GM19468 (cell line): ENCODE results near the gene FRMD4B.
"Not testable (repeated sequence)": the region's sequence is repeated elsewhere in the genome, so short reads cannot be mapped to it uniquely, and the experiment has no call there.

ENCODE experiments used
- ATAC-seq: cut with Tn5 transposase; IDR thresholded peaks from one replicate; pipeline ENCODE4 v1.9.1; 2021; ENCODE audit warnings: mild to moderate bottlenecking, moderate library complexity, moderate number of reproducible peaks; ENCODE audit not compliant: unreplicated experiment; ENCODE audit errors: extremely low read depth

Gene FRMD4B

DNA sequence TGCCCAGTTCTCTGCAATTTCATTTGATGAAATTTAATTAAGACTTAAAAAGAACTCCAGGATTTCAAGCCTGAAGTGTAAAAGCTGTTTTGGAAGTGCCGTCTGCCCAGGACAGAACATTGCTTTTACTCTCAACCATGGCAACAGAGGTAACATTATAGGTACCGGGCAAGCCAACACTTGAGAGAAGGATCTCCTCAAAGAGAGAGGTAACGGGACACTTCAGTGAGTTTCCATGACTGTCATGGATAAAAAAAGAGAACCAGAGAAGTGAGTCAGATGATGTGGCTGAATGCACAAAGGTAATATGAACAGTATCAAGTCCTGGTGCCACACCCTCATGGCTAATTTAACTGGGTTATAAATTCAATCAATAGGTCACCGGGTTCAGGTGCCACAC is 133.3 kb downstream of the FRMD4B start:
- no peak for ATAC-seq

DNA sequence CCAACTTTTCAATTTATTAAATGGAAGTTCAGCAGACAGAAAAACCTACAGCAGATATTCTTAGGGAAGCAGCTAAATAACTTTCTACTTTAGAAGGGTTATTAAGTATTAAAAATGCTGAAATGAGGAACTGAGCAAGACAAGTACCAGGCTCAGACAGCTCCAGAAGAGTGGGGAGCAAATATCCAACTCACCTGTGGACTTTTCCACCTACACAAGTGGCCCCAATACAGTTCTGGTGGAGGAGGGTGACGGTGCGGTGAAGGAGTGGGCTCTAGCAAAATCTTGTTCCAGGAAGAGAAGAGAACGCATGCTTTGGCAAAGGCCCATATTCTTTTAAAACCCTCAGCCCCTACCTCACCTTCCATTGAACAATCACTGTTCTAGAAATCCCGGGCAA is 133.7 kb downstream of the FRMD4B start:
- ATAC-seq: no peak

- ATAC-seq: no peak
These were observed 134.6 kb downstream of the FRMD4B start for GRCh38 chr3:69251078-69251805.

- ATAC-seq: no peak
These were observed 135.9 kb downstream of the FRMD4B start for GRCh38 chr3:69250014-69250413.

DNA sequence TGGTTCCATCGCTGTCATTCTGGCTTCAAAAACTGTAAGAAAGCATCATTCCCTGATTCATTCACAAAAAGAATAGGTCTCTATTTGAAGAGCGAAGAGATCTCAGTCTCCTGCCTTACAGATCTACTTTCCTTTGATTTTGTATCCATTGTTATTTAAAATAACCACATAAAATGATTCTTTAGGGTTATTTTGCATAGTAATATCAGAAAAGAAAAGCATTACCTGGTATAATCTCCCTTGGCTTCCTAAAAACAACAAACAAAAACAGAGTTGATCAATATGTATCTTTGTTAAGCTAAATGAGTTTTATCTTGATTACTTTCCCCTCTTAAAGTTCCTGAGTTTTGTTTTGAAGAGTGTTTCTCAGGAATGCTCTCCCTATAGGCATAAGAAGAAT is 136.9 kb downstream of the FRMD4B start:
- no peak for ATAC-seq

DNA sequence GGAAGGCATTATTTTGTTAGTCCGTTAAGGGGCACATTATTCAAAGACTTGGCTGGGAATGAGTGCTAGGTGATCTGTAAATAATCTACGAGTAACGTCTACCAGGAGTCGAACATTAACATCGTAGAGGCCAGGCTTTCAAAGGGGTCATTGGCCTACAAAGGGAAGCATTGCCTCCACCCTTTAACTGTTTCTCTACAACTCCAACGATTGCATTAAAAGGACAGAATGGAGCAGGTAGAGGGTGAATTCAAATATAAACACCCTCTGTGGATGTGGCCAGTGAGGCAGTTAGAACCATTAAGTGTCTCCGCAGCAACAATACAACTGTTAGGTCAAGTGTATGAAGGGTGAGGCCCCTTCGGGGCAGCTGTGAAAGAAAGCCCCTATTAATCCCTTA is 137.5 kb downstream of the FRMD4B start:
- ATAC-seq: no peak

- no peak for ATAC-seq
These were observed 139.3 kb downstream of the FRMD4B start for GRCh38 chr3:69246612-69247011.

GRCh38 chr3:69244039-69244438 is 141.8 kb downstream of the FRMD4B start:
- ATAC-seq: no peak

- no peak for ATAC-seq
These were observed 144.1 kb downstream of the FRMD4B start for GRCh38 chr3:69241769-69242168.

DNA sequence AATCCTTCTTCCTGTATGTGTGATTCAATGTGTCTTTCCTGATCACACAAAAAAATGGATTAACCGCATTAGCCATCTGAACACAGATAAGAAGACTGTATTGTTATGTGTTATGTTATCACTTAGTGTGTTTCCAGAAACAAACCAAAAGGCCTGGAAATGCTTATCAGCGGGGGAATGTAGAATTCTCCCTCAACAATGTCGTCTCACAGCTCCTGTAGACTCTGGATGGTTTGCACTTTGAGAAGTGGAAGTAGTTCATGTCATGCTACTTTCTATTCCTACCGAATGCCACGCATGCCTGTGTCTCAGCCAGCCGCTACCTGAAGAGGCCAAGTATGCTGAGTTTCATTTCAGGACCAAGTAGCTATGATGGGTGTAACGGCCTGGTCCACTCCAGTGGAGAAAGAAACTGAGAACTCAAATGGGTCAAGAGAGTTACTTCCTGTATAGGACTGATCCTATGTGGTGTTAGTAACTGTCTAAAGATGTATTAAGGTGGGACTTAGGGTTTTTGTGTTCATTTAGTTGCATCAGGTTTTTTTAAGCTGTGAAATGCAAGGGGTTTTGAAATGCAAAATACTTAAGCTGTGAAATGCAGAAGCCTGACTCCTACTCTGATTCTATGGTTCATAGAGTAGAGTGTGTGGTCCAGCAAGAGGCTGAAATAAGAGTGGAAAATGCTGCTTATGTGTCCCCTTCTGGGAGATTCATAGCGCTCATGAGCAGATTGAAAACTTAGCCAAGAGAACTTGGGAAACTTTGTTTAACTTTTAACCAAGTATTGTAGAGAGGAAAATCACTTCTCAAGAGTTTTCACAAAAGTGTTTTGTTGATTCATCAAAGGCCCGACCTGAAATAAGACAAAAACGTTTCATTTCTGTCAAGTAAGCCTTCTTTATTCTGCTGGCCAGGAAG is 145.0 kb downstream of the FRMD4B start:
- ATAC-seq: no peak

- no peak for ATAC-seq
These were observed 146.8 kb downstream of the FRMD4B start for GRCh38 chr3:69239063-69239462.

- ATAC-seq: no peak
These were observed 148.8 kb downstream of the FRMD4B start for GRCh38 chr3:69236812-69237707.

DNA sequence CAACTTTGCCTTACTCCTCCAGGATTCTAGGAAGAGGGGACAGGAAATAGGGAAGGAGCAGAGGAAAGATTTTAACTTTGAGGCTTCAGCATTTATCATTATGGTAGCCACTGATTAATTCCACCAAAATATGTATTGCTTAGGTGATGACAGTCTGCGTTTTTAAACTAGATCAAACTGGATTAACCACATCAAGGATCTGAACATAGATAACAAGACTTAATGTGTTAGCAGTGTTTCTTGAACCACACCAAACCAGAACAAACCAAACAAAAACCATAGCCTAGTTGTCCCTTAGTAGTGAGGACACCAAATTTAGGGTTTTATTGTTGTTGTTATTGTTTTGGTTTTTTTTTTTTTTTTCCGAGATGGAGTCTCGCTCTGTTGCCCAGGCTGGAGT is 150.0 kb downstream of the FRMD4B start:
- no peak for ATAC-seq

GRCh38 chr3:69235227-69235626 is 150.7 kb downstream of the FRMD4B start:
- ATAC-seq: not testable (repeated sequence)

GRCh38 chr3:69232482-69232881 is 153.4 kb downstream of the FRMD4B start:
- no peak for ATAC-seq

- ATAC-seq: no peak
These were observed 153.9 kb downstream of the FRMD4B start for GRCh38 chr3:69231929-69232440.

- no peak for ATAC-seq
These were observed 159.8 kb downstream of the FRMD4B start for GRCh38 chr3:69226071-69226470.

GRCh38 chr3:69219101-69219708 is 166.7 kb downstream of the FRMD4B start:
- no peak for ATAC-seq

DNA sequence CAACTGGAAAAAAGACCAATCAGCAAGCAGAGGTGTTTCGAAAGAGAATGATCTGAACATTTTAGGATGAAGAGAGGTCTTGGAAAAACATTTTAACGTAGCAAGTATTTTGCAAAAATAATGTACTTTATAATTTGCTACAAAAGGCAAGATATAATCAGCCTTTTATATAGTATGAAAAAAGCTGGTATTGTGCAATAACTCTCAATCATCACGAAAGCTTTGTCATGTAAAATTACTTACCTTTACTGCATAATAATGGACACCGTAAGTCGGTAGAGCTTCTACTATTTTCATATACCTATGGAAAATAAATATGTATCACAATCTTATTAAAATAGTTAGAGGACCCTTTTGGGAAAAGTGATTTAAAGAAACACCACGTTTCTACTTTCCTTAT is 167.8 kb downstream of the FRMD4B start:
- ATAC-seq: no peak

DNA sequence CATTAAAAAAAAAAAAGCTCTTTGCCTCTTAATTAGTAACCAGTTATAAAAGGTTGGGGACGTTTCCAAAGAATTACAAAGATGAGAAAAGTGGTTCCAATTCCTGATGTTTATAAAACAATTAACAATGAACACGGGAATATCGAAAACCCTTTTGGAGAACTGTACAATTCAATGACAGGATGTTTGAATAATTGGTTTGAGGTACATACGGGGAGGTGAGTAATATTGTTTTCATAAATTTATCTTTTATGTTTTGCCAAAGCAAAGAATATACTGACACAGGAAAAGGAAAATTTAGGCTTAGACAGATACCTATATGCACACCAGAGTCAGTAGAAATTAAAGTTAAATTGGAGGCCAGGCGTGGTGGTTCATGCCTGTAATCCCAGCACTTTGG is 168.9 kb downstream of the FRMD4B start:
- no peak for ATAC-seq
